ENCODE results near the gene SVBP.
A peak's percentile ranks its signal among the peaks of the same experiment; 100 is the strongest.

SVBP gene

GRCh38 chr1:42797979-42798378 lies 19.2 kb downstream of the SVBP start:
- DNase-seq = no peak

GRCh38 chr1:42797414-42797813 lies 19.8 kb downstream of the SVBP start:
- DNase-seq = no peak

GRCh38 chr1:42793824-42794223 lies 23.4 kb downstream of the SVBP start:
- DNase-seq = no peak

GRCh38 chr1:42788021-42788420 lies 29.2 kb downstream of the SVBP start:
- no peak for DNase-seq

- no peak for DNase-seq
These were observed 31.1 kb downstream of the SVBP start for GRCh38 chr1:42786097-42786496.

GRCh38 chr1:42784946-42785693 lies 32.1 kb downstream of the SVBP start, which contains the start of gene TMEM269:
TSS of gene TMEM269 (plus strand) at chr1:42784991. CDS start at chr1:42789894, 4,903 bp downstream.
- no peak for DNase-seq

- no peak for DNase-seq
These were observed 32.7 kb downstream of the SVBP start for GRCh38 chr1:42784547-42784945.

- DNase-seq = no peak
These were observed 34.1 kb downstream of the SVBP start for GRCh38 chr1:42783092-42783491.

GRCh38 chr1:42780176-42780575 lies 37.0 kb downstream of the SVBP start:
- DNase-seq = no peak

- DNase-seq = no peak
These were observed 37.5 kb downstream of the SVBP start for GRCh38 chr1:42779725-42780124.

GRCh38 chr1:42777852-42778251 lies 39.3 kb downstream of the SVBP start:
- no peak for DNase-seq

GRCh38 chr1:42776502-42776901 lies 40.7 kb downstream of the SVBP start:
- no peak for DNase-seq

GRCh38 chr1:42774928-42775526 lies 42.2 kb downstream of the SVBP start:
- no peak for DNase-seq

GRCh38 chr1:42773420-42773819 lies 43.8 kb downstream of the SVBP start:
- DNase-seq = no peak

- no peak for DNase-seq
These were observed 47.4 kb downstream of the SVBP start for GRCh38 chr1:42769811-42770210.

- DNase-seq = no peak
These were observed 49.0 kb downstream of the SVBP start for GRCh38 chr1:42768172-42768571.

- no peak for DNase-seq
These were observed 49.6 kb downstream of the SVBP start for GRCh38 chr1:42767510-42768000.

- peak; percentile 98 to 100 for DNase-seq
These were observed 50.3 kb downstream of the SVBP start, which contains the start of the genes C1orf50 and P3H1 for GRCh38 chr1:42766741-42767509. TSS of gene C1orf50 (plus strand) at chr1:42767249. CDS start at chr1:42767312, 63 bp downstream. TSS of gene P3H1 (minus strand) at chr1:42767028. CDS start at chr1:42766971, 57 bp downstream.

GRCh38 chr1:42765832-42766740 lies 51.1 kb downstream of the SVBP start:
- no peak for DNase-seq

- no peak for DNase-seq
These were observed 51.9 kb downstream of the SVBP start for GRCh38 chr1:42765269-42765668.

GRCh38 chr1:42762269-42762668 lies 54.9 kb downstream of the SVBP start:
- no peak for DNase-seq

GRCh38 chr1:42761567-42761966 lies 55.6 kb downstream of the SVBP start:
- no peak for DNase-seq
